OCI-LY3 (cell line): ENCODE measurements around the gene TBX2.

ENCODE experiments used
- H2AFZ ChIP-seq: fragments of 200-600, 300-600 bp; shearing (Covaris generic); 2 replicates; pipeline ENCODE4 v1.6.0; 2014; ENCODE audit warnings: antibody characterized with exemption, low read depth, low read length
- H3K27ac ChIP-seq: fragments of 200-600, 300-600 bp; sonication (generic); 2 replicates; pipeline ENCODE4 v1.5.1; 2014; ENCODE audit warnings: mild to moderate bottlenecking, low read length, moderate library complexity, mixed read lengths
- H3K27me3 ChIP-seq: fragments of 200-600, 300-600 bp; sonication (generic); 2 replicates; pipeline ENCODE4 v1.6.1; 2014; ENCODE audit warnings: low read depth, low read length, mixed read lengths
- H3K36me3 ChIP-seq: fragments of 200-600, 300-600 bp; sonication (generic); replicated peaks from 2 replicates; pipeline ENCODE3; 2014; ENCODE audit warnings: low read depth, low read length, mixed read lengths
- H3K4me1 ChIP-seq: fragments of 300-600, 200-600 bp; sonication (generic); 2 replicates; pipeline ENCODE4 v1.6.1; 2014; ENCODE audit warnings: low read length, mixed read lengths
- H3K4me2 ChIP-seq: fragments of 200-600, 300-600 bp; sonication (generic); 2 replicates; pipeline ENCODE4 v1.6.1; 2014; ENCODE audit warnings: low read length, mixed read lengths
- H3K4me3 ChIP-seq: fragments of 300-600, 200-600 bp; sonication (generic); 2 replicates; pipeline ENCODE4 v1.5.1; 2014; ENCODE audit warnings: antibody characterized with exemption, mild to moderate bottlenecking, low read length, moderate library complexity
- H3K79me2 ChIP-seq: fragments of 300-600, 200-600 bp; shearing (Covaris generic); 2 replicates; pipeline ENCODE4 v1.6.1; 2014; ENCODE audit warnings: mild to moderate bottlenecking, low read length, mixed read lengths
- H3K9ac ChIP-seq: fragments of 300-600, 200-600 bp; shearing (Covaris generic); 2 replicates; pipeline ENCODE4 v1.6.0; 2014; ENCODE audit warnings: mild to moderate bottlenecking, low read length, moderate library complexity
- H3K9me3 ChIP-seq: fragments of 200-600, 300-600 bp; shearing (Covaris generic); 2 replicates; pipeline ENCODE4 v1.6.1; 2014; ENCODE audit warnings: low read length, mixed read lengths; ENCODE audit not compliant: insufficient read depth
- H4K20me1 ChIP-seq: fragments of 200-600, 300-600 bp; sonication (generic); 2 replicates; pipeline ENCODE4 v1.6.1; 2016; ENCODE audit warnings: low read length, mixed read lengths; ENCODE audit not compliant: insufficient read depth
- CTCF ChIP-seq: fragments of 200-600, 300-600 bp; sonication (generic); IDR thresholded peaks from 2 replicates; pipeline ENCODE4 v1.5.1; 2014; ENCODE audit warnings: antibody characterized with exemption, low read length, low read depth
- EZH2phosphoT487 ChIP-seq: fragments of 200-600 bp; shearing (Covaris generic); IDR thresholded peaks from 2 replicates; pipeline ENCODE4 v1.6.1; 2018; ENCODE audit warnings: antibody characterized with exemption, mixed run types, low read depth

The TBX2 gene

DNA sequence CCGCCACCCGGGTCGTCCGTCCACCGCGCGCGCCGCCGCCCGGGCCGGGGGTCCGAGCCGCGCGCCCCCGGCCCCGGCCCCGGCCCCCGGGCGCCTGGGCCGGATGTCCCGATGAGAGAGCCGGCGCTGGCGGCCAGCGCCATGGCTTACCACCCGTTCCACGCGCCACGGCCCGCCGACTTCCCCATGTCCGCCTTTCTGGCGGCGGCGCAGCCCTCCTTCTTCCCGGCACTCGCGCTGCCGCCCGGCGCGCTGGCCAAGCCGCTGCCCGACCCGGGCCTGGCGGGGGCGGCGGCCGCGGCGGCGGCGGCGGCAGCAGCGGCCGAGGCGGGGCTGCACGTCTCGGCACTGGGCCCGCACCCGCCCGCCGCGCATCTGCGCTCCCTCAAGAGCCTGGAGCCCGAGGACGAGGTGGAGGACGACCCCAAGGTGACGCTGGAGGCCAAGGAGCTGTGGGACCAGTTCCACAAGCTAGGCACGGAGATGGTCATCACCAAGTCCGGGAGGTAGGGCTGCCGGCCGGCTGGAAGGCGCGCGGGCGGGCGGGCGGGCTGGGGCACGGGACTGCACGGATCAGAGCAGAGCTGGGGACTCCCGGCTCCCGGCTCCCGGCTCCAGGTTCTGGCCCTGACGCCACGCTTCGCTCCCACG lies 548 bp downstream of the TBX2 start:
- H3K36me3 ChIP-seq = no peaks in the 10 kb centered on the region
- H4K20me1 ChIP-seq = no peaks in the 10 kb centered on the region
- TF ChIP-seq EZH2phosphoT487 (no peak), CTCF (no peak)
- H3K4me2 ChIP-seq = no peak overlapping the region
- H3K27ac ChIP-seq = no peak overlapping the region
- no peaks in the 10 kb centered on the region for H3K27me3 ChIP-seq
- no peak overlapping the region for H3K4me3 ChIP-seq
- H2AFZ ChIP-seq = no peak overlapping the region
- H3K4me1 ChIP-seq = no peaks in the 10 kb centered on the region
- H3K9me3 ChIP-seq = no peaks in the 10 kb centered on the region
- H3K9ac ChIP-seq = no peak overlapping the region
- H3K79me2 ChIP-seq = no peaks in the 10 kb centered on the region

DNA sequence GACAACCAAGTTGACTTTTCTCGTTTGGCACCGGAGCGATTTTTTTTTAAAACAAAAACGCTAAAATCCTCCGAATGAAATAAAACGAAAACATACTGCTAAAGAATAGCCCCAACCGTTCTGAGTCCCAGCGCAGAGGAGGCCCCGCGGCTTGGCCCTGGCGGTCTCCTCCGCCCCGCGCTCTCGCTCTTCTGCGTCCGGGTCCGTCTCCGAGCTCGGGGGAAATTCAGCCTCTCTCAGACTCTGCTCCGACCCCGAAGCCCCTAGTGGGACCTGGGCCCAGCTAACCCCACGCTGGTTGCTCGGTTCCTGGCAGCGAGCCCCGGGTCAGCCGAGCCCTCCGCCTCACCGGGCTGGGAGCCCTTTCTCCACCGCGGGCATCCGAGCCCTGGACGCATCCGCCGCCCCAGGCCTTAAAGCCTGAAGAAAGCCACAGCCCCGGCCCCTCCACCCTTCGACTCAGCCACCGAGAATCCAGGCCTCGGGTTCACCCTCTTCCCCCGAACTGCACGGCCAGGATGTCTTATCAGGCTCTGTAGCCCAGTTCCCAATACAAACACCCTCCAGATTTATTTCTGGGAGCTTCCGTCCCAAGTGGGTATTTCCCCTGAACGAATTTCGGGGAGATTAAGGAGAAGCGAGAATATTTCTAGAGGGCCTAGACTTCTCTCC lies 1.2 kb downstream of the TBX2 start:
- H3K4me3 ChIP-seq = no peak overlapping the region
- H2AFZ ChIP-seq = no peak overlapping the region
- H4K20me1 ChIP-seq = no peaks in the 10 kb centered on the region
- H3K79me2 ChIP-seq = no peaks in the 10 kb centered on the region
- H3K9me3 ChIP-seq = no peaks in the 10 kb centered on the region
- H3K27me3 ChIP-seq = no peaks in the 10 kb centered on the region
- H3K36me3 ChIP-seq = no peaks in the 10 kb centered on the region
- H3K9ac ChIP-seq = no peak overlapping the region
- H3K4me1 ChIP-seq = no peaks in the 10 kb centered on the region
- no peak overlapping the region for H3K4me2 ChIP-seq
- no peak overlapping the region for H3K27ac ChIP-seq
- TF ChIP-seq EZH2phosphoT487 (no peak), CTCF (no peak)

GRCh38 chr17:61401389-61402072 lies 1.9 kb downstream of the TBX2 start:
- Histone ChIP-seq H3K27me3 (no peaks in the 10 kb centered on the region), H3K9me3 (no peaks in the 10 kb centered on the region), H2AFZ (no peak overlapping the region), H3K36me3 (no peaks in the 10 kb centered on the region), H3K4me3 (no peak overlapping the region), H3K79me2 (no peaks in the 10 kb centered on the region), H4K20me1 (no peaks in the 10 kb centered on the region), H3K27ac (no peak overlapping the region), H3K4me2 (no peak overlapping the region), H3K9ac (no peak overlapping the region), H3K4me1 (no peaks in the 10 kb centered on the region)
- no peak for TF ChIP-seq CTCF
- TF ChIP-seq EZH2phosphoT487 = no peak

- no peak for TF ChIP-seq EZH2phosphoT487
- TF ChIP-seq CTCF = no peak
- H3K27me3 ChIP-seq = no peaks in the 10 kb centered on the region
- H3K4me2 ChIP-seq = no peak overlapping the region
- no peaks in the 10 kb centered on the region for H4K20me1 ChIP-seq
- H3K36me3 ChIP-seq = no peaks in the 10 kb centered on the region
- no peak overlapping the region for H3K9ac ChIP-seq
- H3K4me3 ChIP-seq = no peak overlapping the region
- no peak overlapping the region for H2AFZ ChIP-seq
- H3K27ac ChIP-seq = no peak overlapping the region
- H3K4me1 ChIP-seq = no peaks in the 10 kb centered on the region
- no peaks in the 10 kb centered on the region for H3K79me2 ChIP-seq
- H3K9me3 ChIP-seq = no peaks in the 10 kb centered on the region
These were observed 2.5 kb downstream of the TBX2 start for GRCh38 chr17:61402073-61402541.
